Adrenal gland (tissue), 12 donors: Measurements from ENCODE around the gene DENND1C. TPM values are rescaled to one million over a fixed set of nuclear protein-coding genes. Genes with fewer than 3 reads are reported as not detected.

Source experiments
- DNase-seq, 7 donors: peaks; one replicate each; pipeline ENCODE4 v3.0.0-alpha.2; 2019 to 2020
- H3K27ac ChIP-seq, 5 donors: fragments of 200-600 bp; sonication (generic) in 4 of 5; 1 replicate in 3 of 5; 2 replicates in 2 of 5; pipeline versions ENCODE4 v1.5.1 to v1.8.0; 2016 to 2020; ENCODE audit warnings: mild to moderate bottlenecking in 1 of 5
- H3K27me3 ChIP-seq: fragments of 200-600 bp; 2 replicates; pipeline ENCODE4 v1.8.0; 2021
- H3K36me3 ChIP-seq, 2 donors: fragments of 200-600 bp; replicated peaks in 1 of 2; 1 replicate in 1 of 2; 2 replicates in 1 of 2; pipeline versions ENCODE4 v1.5.1 to v1.8.0; 2018 to 2022
- H3K4me1 ChIP-seq, 2 donors: fragments of 200-600 bp; replicated peaks in 1 of 2; 1 replicate in 1 of 2; 2 replicates in 1 of 2; pipeline versions ENCODE4 v1.5.1 to v1.8.0; 2018 to 2021
- H3K4me3 ChIP-seq, 4 donors: fragments of 200-600 bp; sonication (generic) in 3 of 4; one replicate each; pipeline ENCODE4 v1.5.1; 2016 to 2018
- H3K9me3 ChIP-seq, 3 donors: fragments of 200-600 bp; sonication (generic) in 1 of 3; replicated peaks in 1 of 3; 1 replicate in 2 of 3; 2 replicates in 1 of 3; pipeline versions ENCODE4 v1.5.1 to v1.8.0; 2016 to 2021
- POLR2A ChIP-seq, 2 donors: fragments of 450-650 bp; IDR thresholded peaks; one replicate each; pipeline ENCODE4 v1.6.1; 2017; ENCODE audit warnings: antibody characterized with exemption in 2 of 2, mild to moderate bottlenecking in 2 of 2, moderate library complexity in 1 of 2
- WGBS, 4 donors: extraction: QIAGEN DNeasy Blood & Tissue Kit in 2 of 4; methylation state at CpG; one replicate each; pipeline versions ENCODE4 v1.1.5 to v1.1.7; 2013 to 2017; 5-methylcytosine and 5-hydroxymethylcytosine counted together
- intact Hi-C, 2 donors: fragments of 100-400 bp; cut with DNase I; formaldehyde crosslinking; loops; one replicate each; pipeline versions ENCODE4 v1.14.1 to v1.15.0; 2022 to 2023
- polyA plus RNA-seq, 3 donors: library from polyadenylated mRNA; stranded (reverse); fragments of 200-250 nt in 2 of 3; fragments of 350-450 nt in 1 of 3; fragmentation: Illumina TruSeq in 1 of 3; extraction: RNeasy Lipid Tissue Mini Kit (QIAGEN cat#74804) in 1 of 3; gene quantifications; one replicate each; pipeline ENCODE4 v1.2.3, GENCODE V29; 2013 to 2014
- total RNA-seq, 9 donors: library from RNA; depleted of rRNA in 4 of 9; stranded (reverse); fragments of >200 nt in 4 of 9; fragments of 120-200 nt in 1 of 9; fragmentation: NEBNext Ultra II Directional in 1 of 9; extraction: Animal tissue kit (Norgen Biotek cat#: 25700) in 1 of 9; gene quantifications; one replicate each; pipeline versions ENCODE4 v1.1.0 to v1.2.4, GENCODE V29; 2013 to 2023
- TF ChIP-seq, protein P1 (sequence below), 6 experiments: fragments of 450-650 bp in 4 of 6; fragments of 200-600 bp in 2 of 6; sonication (generic) in 1 of 6; IDR thresholded peaks; 1 replicate in 5 of 6; 2 replicates in 1 of 6; pipeline versions ENCODE4 v1.5.1 to v1.8.0; 2016 to 2021; ENCODE audit warnings: antibody characterized with exemption in 6 of 6, mild to moderate bottlenecking in 2 of 6, moderate library complexity in 1 of 6
- donor health status: healthy with polysubstance abuse.
- donor health status: Bipolar disorder and iron deficiency.
- donor health status: DM: yes; HTN: yes; CAD: no.
- donor health status: DM: no; HTN: no; CAD: no.
- donor health status: DM: no; HTN: no; CAD: no.
- donor health status: DM: yes; HTN: yes; CAD: no.

The DENND1C gene
- total and polyA plus RNA-seq, 12 donors, result 0.66 to 12.1 (median 4.4) TPM

GRCh38 chr19:6522712-6523111 lies 41.1 kb upstream of the DENND1C start:
- no peak for TF ChIP-seq POLR2A (IDR thresholded peaks at IDR 0.05)
- TF ChIP-seq, protein P1, sequence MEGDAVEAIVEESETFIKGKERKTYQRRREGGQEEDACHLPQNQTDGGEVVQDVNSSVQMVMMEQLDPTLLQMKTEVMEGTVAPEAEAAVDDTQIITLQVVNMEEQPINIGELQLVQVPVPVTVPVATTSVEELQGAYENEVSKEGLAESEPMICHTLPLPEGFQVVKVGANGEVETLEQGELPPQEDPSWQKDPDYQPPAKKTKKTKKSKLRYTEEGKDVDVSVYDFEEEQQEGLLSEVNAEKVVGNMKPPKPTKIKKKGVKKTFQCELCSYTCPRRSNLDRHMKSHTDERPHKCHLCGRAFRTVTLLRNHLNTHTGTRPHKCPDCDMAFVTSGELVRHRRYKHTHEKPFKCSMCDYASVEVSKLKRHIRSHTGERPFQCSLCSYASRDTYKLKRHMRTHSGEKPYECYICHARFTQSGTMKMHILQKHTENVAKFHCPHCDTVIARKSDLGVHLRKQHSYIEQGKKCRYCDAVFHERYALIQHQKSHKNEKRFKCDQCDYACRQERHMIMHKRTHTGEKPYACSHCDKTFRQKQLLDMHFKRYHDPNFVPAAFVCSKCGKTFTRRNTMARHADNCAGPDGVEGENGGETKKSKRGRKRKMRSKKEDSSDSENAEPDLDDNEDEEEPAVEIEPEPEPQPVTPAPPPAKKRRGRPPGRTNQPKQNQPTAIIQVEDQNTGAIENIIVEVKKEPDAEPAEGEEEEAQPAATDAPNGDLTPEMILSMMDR (IDR thresholded peaks at IDR 0.05), result no peak
- no peaks in the 10 kb centered on the region for H3K36me3 ChIP-seq
- H3K4me1 ChIP-seq, result peaks cover 4 to 8% of the 10 kb centered on the region in 2 donors
- H3K27me3 ChIP-seq, result no peaks in the 10 kb centered on the region
- H3K27ac ChIP-seq, result no peak overlapping the region
- no peak for DNase-seq
- H3K4me3 ChIP-seq, result no peak overlapping the region
- H3K9me3 ChIP-seq, result no peaks in the 10 kb centered on the region
- intact Hi-C loops, result loop anchor here in 1 of 2 donors (10.0 kb wide), 1 partner anchor 212 kb away; the partner anchor contains the start of genes GPR108 and TRIP10
- 72 to 79% (median 74%) methylated on average over 6 of the region's 6 CpGs for WGBS, 4 donors

GRCh38 chr19:6521718-6522646 lies 40.4 kb upstream of the DENND1C start:
- DNase-seq, result peak in 1 of 7 donors; percentile 40
- TF ChIP-seq POLR2A (IDR thresholded peaks at IDR 0.05), result no peak
- TF ChIP-seq, protein P1 (IDR thresholded peaks at IDR 0.05), result no peak
- H3K36me3 ChIP-seq, result no peaks in the 10 kb centered on the region
- peaks cover 6 to 8% of the 10 kb centered on the region in 2 donors for H3K4me1 ChIP-seq
- intact Hi-C loops, result loop anchor here in 1 of 2 donors (10.0 kb wide), 1 partner anchor 213 kb away; the partner anchor contains the start of genes GPR108 and TRIP10
- no peaks in the 10 kb centered on the region for H3K27me3 ChIP-seq
- H3K9me3 ChIP-seq, result no peaks in the 10 kb centered on the region
- peak overlapping the region in 1 of 5 donors; percentile 8 for H3K27ac ChIP-seq
- H3K4me3 ChIP-seq, result no peak overlapping the region
- WGBS, 4 donors, result 39 to 59% (median 46%) methylated on average over 19 to 20 of the region's 20 CpGs

DNA sequence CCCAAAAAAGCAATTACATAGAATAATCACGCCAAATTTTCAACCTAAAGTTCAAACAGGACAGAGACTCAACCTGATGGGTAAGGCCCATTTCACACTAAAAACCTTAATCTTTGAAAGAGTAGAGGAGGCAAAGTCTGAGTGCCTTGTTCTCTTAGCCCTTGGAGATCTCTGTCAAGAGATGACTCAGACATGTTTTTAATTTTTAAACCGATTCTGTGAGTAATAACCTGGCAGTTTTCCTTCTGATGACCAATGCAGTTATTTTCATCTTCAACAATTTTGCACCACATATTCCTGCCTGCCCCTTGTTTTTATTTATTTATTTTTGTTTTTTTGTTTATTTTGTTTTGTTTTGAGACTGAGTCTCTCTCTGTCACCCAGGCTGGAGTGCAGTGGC lies 37.7 kb upstream of the DENND1C start:
- peak overlapping the region in 3 of 5 donors; percentile 26 to 70 (median 47) for H3K27ac ChIP-seq
- no peaks in the 10 kb centered on the region for H3K27me3 ChIP-seq
- H3K9me3 ChIP-seq, result no peaks in the 10 kb centered on the region
- H3K4me1 ChIP-seq, result peaks cover 7 to 12% of the 10 kb centered on the region in 2 donors
- no peaks in the 10 kb centered on the region for H3K36me3 ChIP-seq
- 26 to 40% (median 32%) methylated on average over 2 of the region's 2 CpGs for WGBS, 4 donors
- peak in 1 of 2 donors; percentile 27 for TF ChIP-seq POLR2A (IDR thresholded peaks at IDR 0.05)
- TF ChIP-seq, protein P1 (IDR thresholded peaks at IDR 0.05), result no peak
- intact Hi-C loops, result loop anchor here (5.0 kb wide), 2 partner anchors 113 to 343 kb away; no protein-coding TSS in a partner anchor
- peak in 1 of 7 donors; percentile 16 for DNase-seq
- no peak overlapping the region for H3K4me3 ChIP-seq

DNA sequence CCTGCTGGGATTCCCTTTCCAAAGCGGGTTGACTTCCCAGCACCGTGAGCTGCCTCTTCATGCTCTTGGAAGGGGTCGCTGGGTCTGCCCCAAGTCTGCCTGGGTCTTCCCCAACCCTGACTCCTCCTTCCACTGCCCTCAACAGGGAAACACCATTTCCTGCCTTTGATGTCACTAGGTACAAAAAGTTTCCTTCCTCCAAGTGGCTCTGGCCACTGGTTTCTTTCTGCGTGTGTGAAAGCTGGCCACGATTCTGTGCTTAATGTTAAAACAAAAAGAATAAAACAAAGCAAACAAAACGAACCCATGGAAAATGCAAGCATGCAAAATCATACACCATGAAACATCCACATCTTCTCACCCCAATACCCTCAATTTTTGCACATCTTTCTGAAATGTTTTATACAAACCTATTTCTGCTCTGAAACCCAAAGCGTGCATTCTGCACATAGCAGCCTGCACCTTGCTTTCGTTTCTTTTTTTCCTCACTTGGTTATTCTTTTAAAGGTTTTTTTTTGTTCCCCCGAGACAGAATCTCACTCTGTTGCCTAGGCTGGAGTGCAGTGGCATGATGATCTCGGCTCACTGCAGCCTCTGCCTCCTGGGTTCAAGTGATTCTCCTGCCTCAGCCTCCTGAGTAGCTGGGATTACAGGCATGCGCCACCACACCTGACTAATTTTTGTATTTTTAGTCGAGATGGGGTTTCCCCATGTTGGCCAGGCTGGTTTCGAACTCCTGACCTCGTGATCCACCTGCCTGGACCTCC lies 36.7 kb upstream of the DENND1C start:
- Histone ChIP-seq H3K36me3 (no peaks in the 10 kb centered on the region), H3K4me3 (no peak overlapping the region), H3K4me1 (peaks cover 7 to 12% of the 10 kb centered on the region in 2 donors), H3K27me3 (no peaks in the 10 kb centered on the region), H3K9me3 (no peaks in the 10 kb centered on the region), H3K27ac (no peak overlapping the region)
- intact Hi-C loops, result loop anchor here (5.0 kb wide), 2 partner anchors 114 to 344 kb away; no protein-coding TSS in a partner anchor
- peak in 1 of 7 donors; percentile 13 for DNase-seq
- TF ChIP-seq POLR2A (IDR thresholded peaks at IDR 0.05), result no peak
- TF ChIP-seq, protein P1 (IDR thresholded peaks at IDR 0.05), result no peak
- WGBS, 4 donors, result 56 to 60% (median 57%) methylated on average over 12 to 14 of the region's 14 CpGs
